Measurements from ENCODE around the gene ANKFY1.

Gene ANKFY1

DNA sequence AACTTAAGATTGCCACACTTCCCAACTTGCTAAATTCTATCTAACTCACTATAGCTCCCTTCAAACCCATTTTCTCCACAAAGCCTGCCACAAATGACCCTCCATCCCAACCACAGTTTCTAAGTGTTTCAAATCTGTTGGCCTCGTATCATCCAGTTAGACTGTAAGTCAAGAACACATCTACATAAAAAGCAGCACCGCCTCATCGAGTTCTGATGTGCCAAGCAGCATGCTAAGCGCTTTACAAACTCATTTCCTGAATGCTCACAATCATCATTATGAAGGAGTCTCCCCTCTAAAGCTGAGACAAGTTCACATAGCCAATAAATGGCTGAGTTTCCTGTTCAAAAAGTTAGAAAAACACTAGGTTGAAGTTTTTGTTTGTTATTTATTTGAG lies 9.2 kb upstream of the ANKFY1 start:
- no peak overlapping the region for H3K4me3 ChIP-seq (ENCODE audit: low read depth, low read length)
- DNase-seq (ENCODE audit: low read depth) = no peak
- TF ChIP-seq, protein P1, sequence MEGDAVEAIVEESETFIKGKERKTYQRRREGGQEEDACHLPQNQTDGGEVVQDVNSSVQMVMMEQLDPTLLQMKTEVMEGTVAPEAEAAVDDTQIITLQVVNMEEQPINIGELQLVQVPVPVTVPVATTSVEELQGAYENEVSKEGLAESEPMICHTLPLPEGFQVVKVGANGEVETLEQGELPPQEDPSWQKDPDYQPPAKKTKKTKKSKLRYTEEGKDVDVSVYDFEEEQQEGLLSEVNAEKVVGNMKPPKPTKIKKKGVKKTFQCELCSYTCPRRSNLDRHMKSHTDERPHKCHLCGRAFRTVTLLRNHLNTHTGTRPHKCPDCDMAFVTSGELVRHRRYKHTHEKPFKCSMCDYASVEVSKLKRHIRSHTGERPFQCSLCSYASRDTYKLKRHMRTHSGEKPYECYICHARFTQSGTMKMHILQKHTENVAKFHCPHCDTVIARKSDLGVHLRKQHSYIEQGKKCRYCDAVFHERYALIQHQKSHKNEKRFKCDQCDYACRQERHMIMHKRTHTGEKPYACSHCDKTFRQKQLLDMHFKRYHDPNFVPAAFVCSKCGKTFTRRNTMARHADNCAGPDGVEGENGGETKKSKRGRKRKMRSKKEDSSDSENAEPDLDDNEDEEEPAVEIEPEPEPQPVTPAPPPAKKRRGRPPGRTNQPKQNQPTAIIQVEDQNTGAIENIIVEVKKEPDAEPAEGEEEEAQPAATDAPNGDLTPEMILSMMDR (IDR thresholded peaks at IDR 0.05; ENCODE audit: control insufficient read depth, extremely low read depth, insufficient read depth) = no peak

- TF ChIP-seq, protein P1 (IDR thresholded peaks at IDR 0.05; ENCODE audit: control insufficient read depth, extremely low read depth, insufficient read depth) = no peak
- peak; percentile 15 for DNase-seq (ENCODE audit: low read depth)
- no peak overlapping the region for H3K4me3 ChIP-seq (ENCODE audit: low read depth, low read length)
These were observed 8.6 kb upstream of the ANKFY1 start for GRCh38 chr17:4272213-4272971.

DNA sequence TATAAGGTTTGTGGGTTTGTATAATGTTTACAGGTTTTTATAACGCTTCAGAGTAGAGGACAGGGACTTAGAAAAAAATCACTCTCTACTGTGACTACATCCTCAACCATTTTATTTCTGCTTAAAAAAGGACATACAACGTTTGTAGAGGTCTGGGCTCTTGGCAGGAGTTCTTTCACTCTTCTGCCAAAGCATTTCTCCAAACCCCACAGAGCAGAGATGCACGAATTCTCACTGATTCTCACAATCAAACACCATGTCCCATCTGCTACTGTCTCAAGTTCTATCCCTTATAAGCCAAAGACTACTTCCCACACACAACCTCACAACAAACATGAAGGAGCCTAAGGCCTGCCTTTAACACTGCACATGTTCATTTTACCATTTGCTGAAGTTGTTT lies 7.0 kb upstream of the ANKFY1 start:
- H3K4me3 ChIP-seq (ENCODE audit: low read depth, low read length) = no peak overlapping the region
- TF ChIP-seq, protein P1 (IDR thresholded peaks at IDR 0.05; ENCODE audit: control insufficient read depth, extremely low read depth, insufficient read depth) = no peak
- no peak for DNase-seq (ENCODE audit: low read depth)

DNA sequence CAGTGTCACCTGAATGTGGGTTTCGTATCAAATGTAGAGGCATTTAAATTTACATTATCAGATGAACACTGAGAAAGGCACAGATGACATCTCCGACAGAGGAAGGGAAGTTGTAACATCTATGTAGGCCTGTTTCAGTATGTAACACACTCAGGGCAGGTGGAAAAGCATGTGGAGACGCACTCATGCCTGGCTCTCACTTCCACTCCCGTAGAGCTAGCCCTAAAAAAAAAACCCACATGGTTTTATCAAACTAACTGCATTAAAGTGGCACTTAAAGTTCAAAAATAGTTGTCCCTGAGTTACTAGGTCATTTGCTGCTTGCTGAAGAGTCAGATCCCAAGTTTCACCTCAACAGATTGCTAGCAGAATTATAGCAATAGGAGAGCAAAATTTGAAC lies 6.1 kb upstream of the ANKFY1 start:
- H3K4me3 ChIP-seq (ENCODE audit: low read depth, low read length) = no peak overlapping the region
- TF ChIP-seq, protein P1 (IDR thresholded peaks at IDR 0.05; ENCODE audit: control insufficient read depth, extremely low read depth, insufficient read depth) = no peak
- DNase-seq (ENCODE audit: low read depth) = no peak

DNA sequence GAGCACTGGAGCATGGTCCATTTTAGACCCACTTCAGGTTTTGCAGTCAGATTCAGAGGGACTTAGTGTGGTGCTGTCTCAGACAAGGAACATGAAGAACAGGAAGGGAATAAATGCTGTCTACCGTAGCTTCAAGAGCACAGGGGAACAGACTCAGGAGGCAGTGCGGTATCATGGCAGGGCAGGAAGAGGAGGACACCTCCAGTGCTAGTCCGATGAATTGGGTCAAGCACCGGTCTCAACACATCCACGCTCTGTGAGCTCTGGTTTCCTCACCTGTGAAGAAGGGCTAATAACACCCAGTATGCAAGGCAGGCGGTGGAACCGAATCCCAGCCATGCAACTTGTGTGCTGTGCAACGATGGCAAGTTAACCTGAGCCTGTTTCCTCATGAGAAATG lies 3.6 kb upstream of the ANKFY1 start:
- TF ChIP-seq, protein P1 (IDR thresholded peaks at IDR 0.05; ENCODE audit: control insufficient read depth, extremely low read depth, insufficient read depth) = no peak
- H3K4me3 ChIP-seq (ENCODE audit: low read depth, low read length) = no peak overlapping the region
- no peak for DNase-seq (ENCODE audit: low read depth)

DNA sequence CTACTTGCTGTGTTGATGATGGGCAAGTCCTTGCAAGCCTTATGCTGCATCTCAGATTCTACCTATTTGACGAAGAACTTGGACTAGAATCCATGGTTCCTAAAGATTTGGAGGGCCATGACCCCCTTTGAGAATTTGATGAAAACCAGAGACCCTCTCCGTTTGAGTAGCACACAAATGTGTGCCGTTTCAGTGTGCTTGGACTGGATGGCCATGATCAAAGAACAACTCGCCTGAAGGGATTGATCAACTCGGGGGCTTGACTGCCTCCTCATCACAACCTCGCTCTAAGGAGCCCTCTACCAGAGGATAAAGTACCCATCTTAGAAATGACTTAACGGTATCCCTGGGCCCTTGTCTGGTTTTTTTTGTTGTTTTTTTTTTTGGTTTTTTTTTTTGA lies 2.8 kb upstream of the ANKFY1 start:
- TF ChIP-seq, protein P1 (IDR thresholded peaks at IDR 0.05; ENCODE audit: control insufficient read depth, extremely low read depth, insufficient read depth) = no peak
- DNase-seq (ENCODE audit: low read depth) = no peak
- H3K4me3 ChIP-seq (ENCODE audit: low read depth, low read length) = no peak overlapping the region

DNA sequence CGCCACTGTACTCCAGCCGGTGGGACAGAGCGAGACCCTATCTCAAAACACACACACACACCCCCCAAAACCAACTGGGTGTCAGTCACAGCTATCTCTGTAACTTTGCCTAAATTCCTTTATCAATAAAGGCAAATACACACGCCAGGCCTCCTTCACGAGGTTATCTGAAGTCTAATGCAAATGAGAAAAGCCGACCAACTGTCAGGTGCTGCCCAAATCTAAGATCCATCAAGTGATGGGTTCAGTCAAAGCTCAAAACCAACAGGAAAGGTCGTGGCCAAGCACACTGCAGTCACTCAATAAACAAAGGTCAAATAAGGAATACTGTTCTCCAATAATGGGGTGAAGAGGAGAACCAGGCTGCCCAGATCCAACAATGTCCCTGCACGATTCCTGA lies 1.1 kb downstream of the ANKFY1 start:
- no peak for DNase-seq (ENCODE audit: low read depth)
- H3K4me3 ChIP-seq (ENCODE audit: low read depth, low read length) = peak overlapping the region; percentile 74
- TF ChIP-seq, protein P1 (IDR thresholded peaks at IDR 0.05; ENCODE audit: control insufficient read depth, extremely low read depth, insufficient read depth) = no peak
